Embryonic facial prominence (tissue), 1 donor: ENCODE results near the gene VIPR2.

Source experiments
- DNase-seq: peaks from one replicate; pipeline ENCODE4 v3.0.0-alpha.2; 2016; ENCODE audit errors: extremely low spot score

Gene VIPR2

GRCh38 chr7:159157714-159158113 is 13.0 kb upstream of the VIPR2 start:
- no peak for DNase-seq

GRCh38 chr7:159156436-159157245 is 12.0 kb upstream of the VIPR2 start:
- no peak for DNase-seq

GRCh38 chr7:159155410-159155809 is 10.7 kb upstream of the VIPR2 start:
- DNase-seq: no peak

GRCh38 chr7:159154243-159154642 is 9.6 kb upstream of the VIPR2 start:
- no peak for DNase-seq

GRCh38 chr7:159153511-159153910 is 8.8 kb upstream of the VIPR2 start:
- no peak for DNase-seq

- DNase-seq: no peak
Observed at GRCh38 chr7:159152816-159153215, 8.1 kb upstream of the VIPR2 start.

- DNase-seq: no peak
Observed at GRCh38 chr7:159151231-159151630, 6.6 kb upstream of the VIPR2 start.

- no peak for DNase-seq
Observed at GRCh38 chr7:159149488-159149887, 4.8 kb upstream of the VIPR2 start.

- no peak for DNase-seq
Observed at GRCh38 chr7:159148430-159149395, 4.0 kb upstream of the VIPR2 start.

- no peak for DNase-seq
Observed at GRCh38 chr7:159147687-159148086, 3.0 kb upstream of the VIPR2 start.

- no peak for DNase-seq
Observed at GRCh38 chr7:159147246-159147645, 2.6 kb upstream of the VIPR2 start.

- no peak for DNase-seq
Observed at GRCh38 chr7:159146084-159146858, 1.6 kb upstream of the VIPR2 start.

GRCh38 chr7:159145490-159145855 is 806 bp upstream of the VIPR2 start:
- no peak for DNase-seq

- DNase-seq: no peak
Observed at GRCh38 chr7:159143780-159144757, 598 bp downstream of the VIPR2 start.

GRCh38 chr7:159142730-159143129 is 1.9 kb downstream of the VIPR2 start:
- no peak for DNase-seq

- no peak for DNase-seq
Observed at GRCh38 chr7:159142199-159142598, 2.5 kb downstream of the VIPR2 start.

- no peak for DNase-seq
Observed at GRCh38 chr7:159141660-159142059, 3.0 kb downstream of the VIPR2 start.

- no peak for DNase-seq
Observed at GRCh38 chr7:159141167-159141566, 3.5 kb downstream of the VIPR2 start.

- DNase-seq: no peak
Observed at GRCh38 chr7:159140170-159140910, 4.3 kb downstream of the VIPR2 start.

- no peak for DNase-seq
Observed at GRCh38 chr7:159139639-159140038, 5.0 kb downstream of the VIPR2 start.
